ENCODE results near the gene MBD3L3. TPM values are rescaled to one million over a fixed set of nuclear protein-coding genes. Genes with fewer than 3 reads are reported as not detected.

The MBD3L3 gene
- not detected in 2 replicates for total RNA-seq

GRCh38 chr19:7058576-7058975, at the start of gene MBD3L3:
Gene MBD3L3, minus strand, starts transcription at chr19:7058676. Its CDS starts 71 bp downstream, at chr19:7058605.

GRCh38 chr19:7069042-7069903, 10.8 kb upstream of the MBD3L3 start, which contains the start of gene ZNF557:
Gene ZNF557, plus strand, starts transcription at chr19:7069703. Its CDS starts 5,372 bp downstream, at chr19:7075075.

GRCh38 chr19:7049021-7049420, 9.5 kb downstream of the MBD3L3 start, which contains the start of gene MBD3L2:
Gene MBD3L2, plus strand, starts transcription at chr19:7049321. Its CDS starts 53 bp downstream, at chr19:7049374.

GRCh38 chr19:7040079-7040478, 18.4 kb downstream of the MBD3L3 start, which contains the start of gene MBD3L4:
Gene MBD3L4, minus strand, starts transcription at chr19:7040179. Its CDS starts 35 bp downstream, at chr19:7040144.

GRCh38 chr19:7030278-7030677, 28.2 kb downstream of the MBD3L3 start, which contains the start of gene MBD3L5:
Gene MBD3L5, plus strand, starts transcription at chr19:7030578. Its CDS starts 34 bp downstream, at chr19:7030612.

GRCh38 chr19:7021331-7021730, 37.1 kb downstream of the MBD3L3 start, which contains the start of gene MBD3L2B:
Gene MBD3L2B, minus strand, starts transcription at chr19:7021431. Its CDS starts 34 bp downstream, at chr19:7021397.

Other genes starting within 250 kb of the MBD3L3 start
- not detected in 2 replicates for gene ADGRE1, start 171.1 kb downstream of the MBD3L3 start, total RNA-seq
- gene MBD3L2B, start 37.2 kb downstream of the MBD3L3 start, total RNA-seq: not detected in 2 replicates
- gene MBD3L5, start 28.1 kb downstream of the MBD3L3 start, total RNA-seq: not detected in 2 replicates
- not detected in 2 replicates for gene MBD3L4, start 18.5 kb downstream of the MBD3L3 start, total RNA-seq
- not detected in 2 replicates for gene MBD3L2, start 9.4 kb downstream of the MBD3L3 start, total RNA-seq
- 13.4 and 13.8 TPM in 2 replicates for gene ZNF557, start 11.0 kb upstream of the MBD3L3 start, total RNA-seq
- gene INSR, start 235.7 kb upstream of the MBD3L3 start, total RNA-seq: 77.0 and 149 TPM in 2 replicates

Measured in vein endothelial cell (primary cell).